OCI-LY1 (cell line): Measurements from ENCODE around the gene HSF2BP.
"Not testable (repeated sequence)": the region's sequence is repeated elsewhere in the genome, so short reads cannot be mapped to it uniquely, and the experiment has no call there.

Experiments
- EZH2 ChIP-seq: fragments of 200-600 bp; sonication (generic), shearing (Covaris generic); IDR thresholded peaks from 2 replicates; pipeline ENCODE4 v1.8.0; 2017; ENCODE audit warnings: borderline replicate concordance, mixed run types, mild to moderate bottlenecking, antibody characterized with exemption, low read length, moderate library complexity, mixed read lengths
- TF ChIP-seq, protein P1 (sequence below): fragments of 200-600 bp; sonication (generic), shearing (Covaris generic); IDR thresholded peaks from 2 replicates; pipeline ENCODE4 v1.5.1; 2017; ENCODE audit warnings: mild to moderate bottlenecking, antibody characterized with exemption, low read length, moderate library complexity, mixed read lengths

DNA sequence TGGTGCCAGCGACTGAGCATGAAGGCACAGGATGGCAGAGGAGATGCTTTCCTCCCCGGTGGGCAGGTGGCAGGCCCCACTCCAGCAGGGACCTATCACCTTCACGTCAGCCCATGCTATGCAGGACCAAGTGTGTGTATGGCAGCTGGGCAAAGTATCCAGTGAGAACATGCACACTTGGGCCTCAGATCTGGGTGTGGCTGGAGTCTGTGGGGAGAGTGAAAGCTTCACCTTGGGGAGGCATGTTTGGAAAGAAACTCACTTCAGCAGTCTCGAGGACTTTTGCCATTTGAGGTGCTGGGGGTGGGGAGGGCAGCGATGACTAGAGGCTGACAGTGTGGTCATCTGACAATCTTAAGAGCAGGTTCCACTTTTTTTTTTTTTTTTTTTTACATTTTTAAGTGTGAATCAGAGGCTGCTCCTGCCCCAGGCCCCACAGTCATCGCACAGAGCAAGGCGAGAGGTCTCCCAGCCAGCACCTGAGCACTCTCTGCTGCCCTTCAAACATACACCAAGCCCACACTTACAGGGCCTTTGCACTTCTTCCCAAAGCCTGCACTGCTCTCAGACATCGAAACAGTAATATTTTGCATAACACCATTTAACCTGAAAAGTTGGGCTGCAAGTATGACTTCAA, 136.7 kb downstream of the HSF2BP start:
- TF ChIP-seq, protein P1, sequence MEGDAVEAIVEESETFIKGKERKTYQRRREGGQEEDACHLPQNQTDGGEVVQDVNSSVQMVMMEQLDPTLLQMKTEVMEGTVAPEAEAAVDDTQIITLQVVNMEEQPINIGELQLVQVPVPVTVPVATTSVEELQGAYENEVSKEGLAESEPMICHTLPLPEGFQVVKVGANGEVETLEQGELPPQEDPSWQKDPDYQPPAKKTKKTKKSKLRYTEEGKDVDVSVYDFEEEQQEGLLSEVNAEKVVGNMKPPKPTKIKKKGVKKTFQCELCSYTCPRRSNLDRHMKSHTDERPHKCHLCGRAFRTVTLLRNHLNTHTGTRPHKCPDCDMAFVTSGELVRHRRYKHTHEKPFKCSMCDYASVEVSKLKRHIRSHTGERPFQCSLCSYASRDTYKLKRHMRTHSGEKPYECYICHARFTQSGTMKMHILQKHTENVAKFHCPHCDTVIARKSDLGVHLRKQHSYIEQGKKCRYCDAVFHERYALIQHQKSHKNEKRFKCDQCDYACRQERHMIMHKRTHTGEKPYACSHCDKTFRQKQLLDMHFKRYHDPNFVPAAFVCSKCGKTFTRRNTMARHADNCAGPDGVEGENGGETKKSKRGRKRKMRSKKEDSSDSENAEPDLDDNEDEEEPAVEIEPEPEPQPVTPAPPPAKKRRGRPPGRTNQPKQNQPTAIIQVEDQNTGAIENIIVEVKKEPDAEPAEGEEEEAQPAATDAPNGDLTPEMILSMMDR, result not testable (repeated sequence)
- not testable (repeated sequence) for TF ChIP-seq EZH2
